AG10803 (cell line): ENCODE data around the gene C17orf113.

Experiments
- DNase-seq: peaks from one replicate; pipeline ENCODE4 v3.0.0; 2010; ENCODE audit warnings: low read depth
- H3K4me3 ChIP-seq: 2 replicates; pipeline ENCODE4 v1.5.1; 2011; ENCODE audit warnings: mild to moderate bottlenecking, low read length, control low read depth
- TF ChIP-seq, protein P1 (sequence below): conservative IDR thresholded peaks from 2 replicates; pipeline ENCODE4 v1.5.1; 2011; ENCODE audit warnings: mild to moderate bottlenecking, low read length, control low read depth, inconsistent platforms

The C17orf113 gene

DNA sequence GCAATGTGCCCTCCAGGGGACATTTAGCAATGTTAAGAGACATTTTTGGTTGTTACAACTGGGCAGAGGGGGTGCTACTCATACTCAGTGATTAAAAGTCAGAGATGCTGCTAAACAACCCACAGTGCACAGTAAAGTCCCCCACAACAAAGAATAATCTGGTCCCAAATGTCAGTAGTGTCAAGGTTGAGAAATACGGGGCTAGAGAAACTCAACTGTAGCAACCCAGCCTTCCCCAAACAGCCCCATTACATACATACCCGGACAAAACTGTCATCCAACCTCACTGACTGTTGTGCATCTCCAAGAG is 53.6 kb downstream of the C17orf113 start:
- DNase-seq: no peak
- TF ChIP-seq, protein P1, sequence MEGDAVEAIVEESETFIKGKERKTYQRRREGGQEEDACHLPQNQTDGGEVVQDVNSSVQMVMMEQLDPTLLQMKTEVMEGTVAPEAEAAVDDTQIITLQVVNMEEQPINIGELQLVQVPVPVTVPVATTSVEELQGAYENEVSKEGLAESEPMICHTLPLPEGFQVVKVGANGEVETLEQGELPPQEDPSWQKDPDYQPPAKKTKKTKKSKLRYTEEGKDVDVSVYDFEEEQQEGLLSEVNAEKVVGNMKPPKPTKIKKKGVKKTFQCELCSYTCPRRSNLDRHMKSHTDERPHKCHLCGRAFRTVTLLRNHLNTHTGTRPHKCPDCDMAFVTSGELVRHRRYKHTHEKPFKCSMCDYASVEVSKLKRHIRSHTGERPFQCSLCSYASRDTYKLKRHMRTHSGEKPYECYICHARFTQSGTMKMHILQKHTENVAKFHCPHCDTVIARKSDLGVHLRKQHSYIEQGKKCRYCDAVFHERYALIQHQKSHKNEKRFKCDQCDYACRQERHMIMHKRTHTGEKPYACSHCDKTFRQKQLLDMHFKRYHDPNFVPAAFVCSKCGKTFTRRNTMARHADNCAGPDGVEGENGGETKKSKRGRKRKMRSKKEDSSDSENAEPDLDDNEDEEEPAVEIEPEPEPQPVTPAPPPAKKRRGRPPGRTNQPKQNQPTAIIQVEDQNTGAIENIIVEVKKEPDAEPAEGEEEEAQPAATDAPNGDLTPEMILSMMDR: no peak
- H3K4me3 ChIP-seq: no peak overlapping the region

DNA sequence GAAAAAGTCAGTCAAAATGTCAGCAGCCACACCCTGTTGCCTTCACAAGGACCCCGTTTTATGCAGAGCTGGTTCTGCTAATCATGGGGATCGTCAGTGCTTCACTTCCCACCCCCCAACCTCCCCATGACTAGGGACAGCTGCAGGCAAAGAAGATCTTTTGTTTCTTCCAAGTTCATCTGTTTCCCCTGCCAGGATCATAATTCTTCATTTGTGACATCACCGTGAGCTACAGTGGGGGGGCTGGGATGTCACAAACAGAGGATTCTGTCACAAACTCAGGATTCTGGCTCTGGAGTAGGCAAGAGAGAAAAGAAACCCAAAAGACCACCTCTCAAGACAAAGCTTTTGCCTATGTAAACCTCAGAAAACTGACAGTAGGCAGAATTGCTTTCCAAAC is 57.8 kb downstream of the C17orf113 start:
- TF ChIP-seq, protein P1: no peak
- no peak for DNase-seq
- no peak overlapping the region for H3K4me3 ChIP-seq

DNA sequence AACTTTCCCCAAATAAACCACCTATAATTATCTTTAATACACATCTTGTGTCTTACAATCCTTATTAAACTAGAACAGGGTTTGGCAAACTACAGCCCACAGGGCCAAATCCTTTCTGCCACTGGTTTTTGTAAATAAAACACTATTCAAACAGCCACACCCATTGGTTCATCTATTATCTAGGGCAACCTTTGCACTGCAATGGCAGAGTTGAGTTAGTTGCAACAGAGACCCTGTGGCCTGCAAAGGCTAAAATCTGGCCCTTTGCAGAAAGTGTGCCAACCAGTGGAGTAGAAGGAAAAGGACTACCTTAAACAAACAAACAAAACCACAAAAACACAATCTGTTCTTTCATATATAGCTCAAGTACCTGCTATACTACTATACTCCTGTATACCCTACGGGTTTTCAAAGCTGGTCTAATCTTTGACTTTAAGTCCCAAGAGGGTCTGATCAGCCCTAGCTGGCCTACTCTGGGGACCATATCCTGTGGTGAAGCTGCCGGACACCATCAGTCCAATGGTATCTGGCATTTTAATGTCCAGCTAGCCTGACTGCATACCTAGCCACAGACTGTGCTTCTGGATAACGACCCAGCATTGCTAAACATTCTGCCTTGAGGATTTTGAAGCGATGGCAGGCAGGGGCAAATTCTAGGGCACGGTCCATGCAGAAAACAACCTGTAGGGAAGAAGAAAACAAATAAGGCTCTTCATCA is 60.5 kb downstream of the C17orf113 start:
- no peak for DNase-seq
- H3K4me3 ChIP-seq: no peak overlapping the region
- TF ChIP-seq, protein P1: no peak

DNA sequence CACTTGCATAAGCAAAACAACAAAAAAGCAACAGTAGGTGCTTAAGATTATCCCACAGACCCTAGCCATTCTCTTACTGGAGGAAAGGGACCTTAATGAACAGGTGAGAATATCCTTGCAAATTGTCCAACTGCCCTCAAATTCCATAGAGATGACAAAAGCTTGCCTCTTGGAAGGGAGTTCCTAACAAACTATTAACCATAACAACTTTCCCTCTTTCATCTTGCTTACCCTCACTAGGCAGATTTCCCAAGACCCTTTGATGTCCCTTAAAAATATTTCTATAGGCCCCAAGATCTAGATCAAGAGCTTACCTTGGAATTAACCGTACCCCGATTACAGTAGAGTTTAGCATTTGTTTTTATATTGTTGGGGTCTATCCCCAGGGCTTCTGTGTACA is 62.0 kb downstream of the C17orf113 start:
- TF ChIP-seq, protein P1: no peak
- DNase-seq: no peak
- H3K4me3 ChIP-seq: no peak overlapping the region
